HG02840 (cell line): ENCODE data around the gene CACNA2D1.

Experiments used
- ATAC-seq: cut with Tn5 transposase; IDR thresholded peaks from one replicate; pipeline ENCODE4 v1.9.1; 2021; ENCODE audit warnings: mild to moderate bottlenecking, moderate library complexity, moderate number of reproducible peaks; ENCODE audit not compliant: unreplicated experiment, low FRiP score

The CACNA2D1 gene

DNA sequence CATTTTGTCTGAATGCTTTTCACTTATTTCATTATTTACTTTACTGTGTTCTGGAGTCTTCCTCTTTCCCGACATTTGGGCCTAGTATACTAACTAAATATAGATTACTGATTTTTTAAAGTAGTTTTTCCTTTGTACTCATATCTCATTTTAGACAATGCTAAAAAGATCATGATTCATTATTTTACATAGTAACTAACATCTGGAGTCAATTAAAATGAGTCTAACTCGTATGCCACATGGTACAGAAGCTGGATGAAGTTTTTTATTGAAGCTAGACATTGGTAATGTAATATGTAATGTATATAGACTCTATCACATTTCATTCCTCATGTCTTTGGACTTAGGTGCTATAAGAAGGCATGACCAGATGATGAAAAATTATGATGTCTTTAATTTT is 517.4 kb downstream of the CACNA2D1 start:
- no peak for ATAC-seq

DNA sequence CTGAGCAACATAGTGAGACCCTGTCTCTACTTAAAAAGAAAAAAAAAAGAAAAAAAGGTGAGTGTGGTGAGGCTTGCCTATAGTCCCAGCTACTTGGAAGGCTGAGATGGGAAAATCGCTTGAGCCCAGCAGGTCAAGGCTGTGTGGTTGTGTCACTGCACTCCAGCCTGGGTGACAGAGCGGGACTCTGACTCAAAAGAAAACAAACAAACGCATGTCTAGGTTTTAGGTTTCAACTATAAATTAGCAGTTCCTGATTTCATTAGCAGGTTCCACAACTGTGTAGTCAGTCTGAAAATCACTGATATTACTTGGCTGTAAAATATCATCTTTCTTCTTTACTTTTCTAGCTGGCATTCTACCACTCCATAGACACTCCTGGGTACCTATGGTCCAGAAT is 518.0 kb downstream of the CACNA2D1 start:
- ATAC-seq = no peak

DNA sequence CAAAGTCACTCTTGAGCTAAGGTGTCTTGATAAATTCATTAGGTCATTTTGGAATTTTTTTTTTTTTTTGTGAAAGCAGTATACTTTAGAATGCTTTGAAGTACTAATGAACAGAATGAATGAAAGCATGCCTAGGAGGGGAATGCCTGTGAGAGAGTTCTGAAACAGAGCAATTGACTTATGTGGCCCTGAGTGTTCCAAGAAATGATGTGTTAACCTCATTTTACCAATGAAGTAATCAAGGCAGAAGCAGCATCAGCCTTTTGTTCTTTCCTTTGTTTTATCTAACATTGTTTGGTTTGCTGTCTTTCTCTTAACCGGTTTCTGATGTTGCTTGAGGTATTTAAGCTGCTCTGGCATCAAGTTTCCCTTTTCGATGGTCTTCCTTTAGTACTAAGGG is 519.1 kb downstream of the CACNA2D1 start:
- ATAC-seq = no peak

DNA sequence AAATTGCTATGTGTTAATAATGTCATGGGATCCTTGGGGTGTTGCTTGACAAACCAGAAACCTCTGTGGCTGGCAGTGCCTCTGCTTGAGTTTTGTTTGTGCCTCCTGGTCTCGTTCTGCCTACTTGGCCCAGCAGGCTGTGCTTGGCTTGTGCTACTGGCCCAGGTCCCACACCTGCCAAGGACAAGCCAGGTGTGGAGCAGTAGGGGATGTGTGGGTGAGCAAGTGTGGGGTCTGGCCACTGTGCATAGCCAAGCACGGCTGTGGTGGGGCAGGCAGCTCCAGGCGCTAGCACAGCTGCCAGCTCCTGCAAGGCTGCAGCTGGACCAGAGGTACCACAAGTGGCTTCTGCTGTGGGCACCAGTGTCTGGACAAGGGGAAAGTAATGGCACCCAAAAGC is 524.1 kb downstream of the CACNA2D1 start:
- no peak for ATAC-seq

DNA sequence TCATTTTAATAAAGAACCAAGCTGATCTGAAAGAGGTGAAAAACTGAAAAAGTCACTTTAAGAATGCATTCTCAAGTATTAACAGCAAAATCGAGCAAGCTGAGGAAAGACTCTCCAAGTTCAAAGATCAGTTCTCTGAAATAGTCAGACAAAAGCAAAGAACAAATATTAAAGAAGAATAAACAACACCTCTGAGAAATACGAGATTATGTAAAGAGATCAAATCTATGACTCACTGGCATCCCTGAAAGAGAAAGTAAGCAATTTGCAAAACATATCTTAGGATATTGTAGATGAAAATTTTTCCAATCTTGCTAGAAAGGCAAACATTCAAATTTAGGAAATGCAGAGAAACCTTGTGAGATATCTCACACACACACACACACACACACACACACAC is 535.4 kb downstream of the CACNA2D1 start:
- ATAC-seq = no peak

DNA sequence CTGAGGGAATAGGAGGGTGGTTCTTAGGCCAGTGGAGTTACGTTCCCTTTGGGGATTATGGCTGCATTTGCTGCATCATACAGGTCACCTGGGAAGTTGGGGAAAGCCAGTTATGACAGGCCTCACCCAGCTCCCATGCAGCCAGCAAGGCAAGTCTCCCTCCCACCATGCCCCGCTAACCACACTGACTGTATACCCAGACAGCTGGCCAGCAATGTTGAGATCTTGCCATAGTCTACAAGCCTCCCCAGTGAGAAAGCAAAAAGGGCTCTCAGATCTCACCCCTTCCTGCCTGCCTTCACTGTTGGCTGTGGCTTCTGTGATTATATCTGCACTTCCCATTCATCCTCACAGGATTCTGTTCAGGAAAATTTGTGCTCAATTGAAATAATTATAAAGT is 540.5 kb downstream of the CACNA2D1 start:
- ATAC-seq = no peak

DNA sequence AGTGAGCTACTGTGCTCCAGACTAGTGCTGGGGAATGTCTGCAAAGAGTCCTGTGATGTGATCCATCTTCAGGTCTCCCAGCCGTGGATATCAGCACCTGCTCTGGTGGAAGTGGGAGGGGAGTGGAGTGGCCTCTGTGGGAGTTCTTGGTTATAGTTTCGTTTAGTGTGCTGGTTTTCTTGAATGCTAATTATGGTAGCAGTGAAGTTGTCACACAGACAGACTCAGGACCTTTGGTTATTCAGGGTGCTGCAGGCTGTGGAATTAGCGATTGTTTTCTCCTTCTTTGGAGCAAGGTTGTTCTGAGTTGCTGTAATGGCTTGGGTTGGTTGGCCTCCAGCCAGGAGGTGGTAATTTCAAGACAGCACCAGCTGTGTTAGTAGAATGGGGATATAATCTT is 541.0 kb downstream of the CACNA2D1 start:
- ATAC-seq = no peak
